Upper lobe of left lung (tissue), 6 donors: Measurements from ENCODE around the gene CTSO. TPM values are rescaled to one million over a fixed set of nuclear protein-coding genes. Genes with fewer than 3 reads are reported as not detected.

Experiments used
- ATAC-seq, 2 donors: fragments of 200-7000 bp; cut with Tn5 transposase; one replicate each; pipeline ENCODE4 v1.9.1; 2022; ENCODE audit warnings: mild to moderate bottlenecking in 2 of 2, moderate library complexity in 2 of 2; ENCODE audit not compliant: low FRiP score in 2 of 2
- DNase-seq, 2 donors: peaks; one replicate each; pipeline ENCODE4 v3.0.0-alpha.2; 2019 to 2020
- H3K27ac ChIP-seq, 4 donors: fragments of 200-600 bp; sonication (generic); one replicate each; pipeline ENCODE4 v1.5.1; 2016 to 2019
- H3K27me3 ChIP-seq, 4 donors: fragments of 200-600 bp; sonication (generic); one replicate each; pipeline ENCODE4 v1.5.1; 2017 to 2019
- H3K36me3 ChIP-seq, 4 donors: fragments of 200-600 bp; sonication (generic); one replicate each; pipeline ENCODE4 v1.5.1; 2016 to 2019
- H3K4me1 ChIP-seq, 4 donors: fragments of 200-600 bp; sonication (generic); one replicate each; pipeline ENCODE4 v1.5.1; 2018 to 2019
- H3K4me3 ChIP-seq, 4 donors: fragments of 200-600 bp; sonication (generic); one replicate each; pipeline ENCODE4 v1.5.1; 2017 to 2019; ENCODE audit warnings: mild to moderate bottlenecking in 2 of 4, moderate library complexity in 1 of 4
- H3K9me3 ChIP-seq, 4 donors: fragments of 200-600 bp; sonication (generic); one replicate each; pipeline ENCODE4 v1.5.1; 2018 to 2019
- EP300 ChIP-seq, 4 donors: sonication (generic); formaldehyde crosslinking; IDR thresholded peaks; one replicate each; pipeline ENCODE4 v1.5.1; 2017; ENCODE audit warnings: antibody characterized with exemption in 4 of 4, control low read depth in 2 of 4
- POLR2A ChIP-seq, 4 donors: fragments of 450-650 bp; IDR thresholded peaks; one replicate each; pipeline ENCODE4 v1.5.1; 2016 to 2017; ENCODE audit warnings: antibody characterized with exemption in 4 of 4, mild to moderate bottlenecking in 2 of 4
- POLR2AphosphoS5 ChIP-seq, 2 donors: sonication (generic); formaldehyde crosslinking; IDR thresholded peaks; one replicate each; pipeline ENCODE4 v1.5.1; 2017; ENCODE audit warnings: antibody characterized with exemption in 2 of 2
- WGBS, 2 donors: methylation state at CpG; one replicate each; pipeline ENCODE4 v1.1.5; 2017 to 2018; 5-methylcytosine and 5-hydroxymethylcytosine counted together
- total RNA-seq, 6 donors: library from RNA; depleted of rRNA in 4 of 6; stranded (reverse); fragments of >200 nt in 4 of 6; gene quantifications; one replicate each; pipeline versions ENCODE4 v1.1.0 to v1.2.1, GENCODE V29; 2016 to 2021
- TF ChIP-seq, protein P1 (sequence below), 6 experiments: fragments of 450-650 bp in 4 of 6; fragments of 200-600 bp in 2 of 6; sonication (generic) in 2 of 6; IDR thresholded peaks; one replicate each; pipeline ENCODE4 v1.5.1; 2016 to 2019; ENCODE audit warnings: antibody characterized with exemption in 6 of 6
- donor health status: DM: no; HTN: no; CAD: no; lungs with moderate emphysema.
- donor health status: DM: no; HTN: yes; CAD: no; lungs with severe emphysema.

CTSO gene
- total RNA-seq, 6 donors from 2014 or later: 9.4 to 34.7 (median 22.5) TPM

DNA sequence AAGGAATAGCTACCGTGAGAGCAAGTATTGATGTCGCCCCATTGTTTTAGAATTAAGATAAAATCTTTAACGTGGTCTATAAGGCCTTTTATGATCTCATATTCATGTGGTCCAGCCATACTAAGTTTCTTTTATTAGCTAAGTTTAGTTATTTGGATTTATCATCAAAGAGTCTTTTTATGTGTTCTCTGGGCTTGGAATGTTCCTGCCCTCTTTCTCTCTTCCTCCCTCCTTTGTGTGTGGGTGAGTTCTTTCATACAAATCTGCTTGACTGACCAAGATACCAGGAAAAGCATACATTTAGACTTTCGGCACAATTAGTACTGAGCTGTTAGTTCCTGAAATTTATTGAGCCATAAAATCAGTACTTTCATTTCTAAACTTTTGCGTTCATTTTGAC lies 38.9 kb downstream of the CTSO start:
- Histone ChIP-seq H3K36me3 (no peaks in the 10 kb centered on the region), H3K4me3 (no peak overlapping the region), H3K4me1 (no peaks in the 10 kb centered on the region), H3K9me3 (no peaks in the 10 kb centered on the region), H3K27me3 (no peaks in the 10 kb centered on the region), H3K27ac (no peak overlapping the region)
- TF ChIP-seq POLR2A (IDR thresholded peaks at IDR 0.05): no peak
- no peak for TF ChIP-seq EP300 (IDR thresholded peaks at IDR 0.05)
- no peak for TF ChIP-seq POLR2AphosphoS5 (IDR thresholded peaks at IDR 0.05)
- TF ChIP-seq, protein P1, sequence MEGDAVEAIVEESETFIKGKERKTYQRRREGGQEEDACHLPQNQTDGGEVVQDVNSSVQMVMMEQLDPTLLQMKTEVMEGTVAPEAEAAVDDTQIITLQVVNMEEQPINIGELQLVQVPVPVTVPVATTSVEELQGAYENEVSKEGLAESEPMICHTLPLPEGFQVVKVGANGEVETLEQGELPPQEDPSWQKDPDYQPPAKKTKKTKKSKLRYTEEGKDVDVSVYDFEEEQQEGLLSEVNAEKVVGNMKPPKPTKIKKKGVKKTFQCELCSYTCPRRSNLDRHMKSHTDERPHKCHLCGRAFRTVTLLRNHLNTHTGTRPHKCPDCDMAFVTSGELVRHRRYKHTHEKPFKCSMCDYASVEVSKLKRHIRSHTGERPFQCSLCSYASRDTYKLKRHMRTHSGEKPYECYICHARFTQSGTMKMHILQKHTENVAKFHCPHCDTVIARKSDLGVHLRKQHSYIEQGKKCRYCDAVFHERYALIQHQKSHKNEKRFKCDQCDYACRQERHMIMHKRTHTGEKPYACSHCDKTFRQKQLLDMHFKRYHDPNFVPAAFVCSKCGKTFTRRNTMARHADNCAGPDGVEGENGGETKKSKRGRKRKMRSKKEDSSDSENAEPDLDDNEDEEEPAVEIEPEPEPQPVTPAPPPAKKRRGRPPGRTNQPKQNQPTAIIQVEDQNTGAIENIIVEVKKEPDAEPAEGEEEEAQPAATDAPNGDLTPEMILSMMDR (IDR thresholded peaks at IDR 0.05): no peak
- ATAC-seq (no peak), DNase-seq (no peak)
- 44 to 47% methylated on average over 5 of the region's 5 CpGs for WGBS, 2 donors

- Histone ChIP-seq H3K4me1 (no peaks in the 10 kb centered on the region), H3K4me3 (no peak overlapping the region), H3K27ac (no peak overlapping the region), H3K36me3 (no peaks in the 10 kb centered on the region), H3K27me3 (no peaks in the 10 kb centered on the region), H3K9me3 (no peaks in the 10 kb centered on the region)
- DNase-seq (no peak), ATAC-seq (no peak)
- TF ChIP-seq EP300 (IDR thresholded peaks at IDR 0.05): no peak
- TF ChIP-seq POLR2A (IDR thresholded peaks at IDR 0.05): no peak
- TF ChIP-seq, protein P1 (IDR thresholded peaks at IDR 0.05): no peak
- 76 to 85% methylated on average over 1 of the region's 1 CpG for WGBS, 2 donors
Measured at GRCh38 chr4:155911905-155912304, 41.8 kb downstream of the CTSO start.

DNA sequence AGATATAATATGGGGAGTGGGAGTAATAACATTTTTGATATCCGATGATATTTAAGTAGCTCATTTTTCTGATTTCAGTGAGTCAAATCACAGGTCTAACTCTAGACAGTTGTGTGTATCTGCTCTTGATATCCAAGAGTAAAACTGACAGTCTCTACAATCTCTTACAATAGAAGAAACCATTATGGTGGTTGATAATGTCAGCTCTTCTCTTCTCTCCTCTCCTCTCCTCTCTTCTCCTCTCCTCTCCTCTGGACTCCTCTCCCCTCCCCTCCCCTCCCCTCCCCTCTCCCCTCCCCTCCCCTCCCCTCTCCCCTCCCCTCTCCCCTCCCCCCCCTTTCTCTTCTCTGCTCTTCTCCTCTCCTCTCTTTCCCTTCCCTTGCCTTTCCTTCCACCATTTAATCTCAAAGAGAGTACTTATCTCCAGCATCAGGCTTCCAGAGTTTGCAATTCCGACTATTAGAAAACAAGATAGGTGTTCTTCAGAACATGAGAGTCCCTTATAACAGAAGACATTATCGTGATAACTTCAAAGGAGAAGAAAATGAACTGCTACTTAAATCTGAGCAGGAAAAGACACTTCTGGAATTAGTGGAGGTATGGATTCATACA lies 43.9 kb downstream of the CTSO start:
- Histone ChIP-seq H3K27me3 (no peaks in the 10 kb centered on the region), H3K9me3 (no peaks in the 10 kb centered on the region), H3K36me3 (no peaks in the 10 kb centered on the region), H3K4me3 (no peak overlapping the region), H3K27ac (no peak overlapping the region), H3K4me1 (no peaks in the 10 kb centered on the region)
- DNase-seq (no peak), ATAC-seq (no peak)
- TF ChIP-seq POLR2AphosphoS5 (IDR thresholded peaks at IDR 0.05): no peak
- TF ChIP-seq POLR2A (IDR thresholded peaks at IDR 0.05): no peak
- TF ChIP-seq, protein P1 (IDR thresholded peaks at IDR 0.05): no peak
- no peak for TF ChIP-seq EP300 (IDR thresholded peaks at IDR 0.05)
- 74 to 88% methylated on average over 3 of the region's 3 CpGs for WGBS, 2 donors

DNA sequence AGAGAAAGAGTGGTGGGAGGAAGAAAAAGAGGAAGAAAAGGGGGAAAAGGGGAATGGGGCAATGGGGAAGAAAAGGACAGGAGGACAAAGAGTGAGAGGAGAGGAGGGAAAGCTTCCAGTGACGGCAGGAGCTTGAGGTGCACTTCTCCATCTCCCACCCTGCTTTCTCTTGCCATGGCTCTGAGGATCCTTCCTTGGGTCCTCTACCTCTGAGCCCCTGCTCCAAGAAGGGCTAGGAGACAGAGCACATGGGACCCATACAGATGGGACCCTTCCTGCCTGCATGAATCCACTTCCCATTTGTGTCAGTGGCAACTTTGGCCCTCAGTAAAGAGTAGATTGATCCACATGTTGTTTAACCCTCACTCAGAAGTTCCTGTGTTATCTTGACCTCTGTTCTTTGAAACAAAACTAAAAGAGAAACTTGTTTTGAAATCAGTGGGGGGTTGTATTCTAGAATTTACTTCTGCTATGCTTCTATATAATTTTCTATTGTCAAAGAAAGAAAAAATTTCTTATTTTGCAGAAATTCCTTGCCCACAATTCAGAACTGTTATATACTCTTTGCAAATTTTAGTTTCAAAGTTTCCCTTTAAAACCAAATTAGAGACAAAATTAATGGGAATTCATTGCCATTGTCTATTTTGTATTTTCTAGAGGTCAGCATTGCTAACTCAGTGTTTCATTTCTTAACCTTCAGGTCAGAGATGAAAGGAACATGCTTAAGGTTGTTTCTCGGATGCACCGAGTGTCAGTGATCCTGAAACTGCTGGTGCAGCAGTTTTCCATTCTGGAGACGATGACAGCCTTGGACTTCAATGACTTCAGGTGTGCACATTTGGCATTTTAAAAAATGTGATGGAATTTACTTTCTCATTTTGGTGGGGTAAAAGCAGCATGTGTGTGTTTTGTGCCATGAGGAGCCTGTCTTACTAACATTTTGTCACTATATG lies 45.2 kb downstream of the CTSO start:
- no peak for ATAC-seq
- Histone ChIP-seq H3K36me3 (no peaks in the 10 kb centered on the region), H3K4me3 (no peak overlapping the region), H3K27me3 (no peaks in the 10 kb centered on the region), H3K9me3 (no peaks in the 10 kb centered on the region), H3K27ac (no peak overlapping the region), H3K4me1 (no peaks in the 10 kb centered on the region)
- 76 to 88% methylated on average over 4 of the region's 4 CpGs for WGBS, 2 donors
- TF ChIP-seq, protein P1 (IDR thresholded peaks at IDR 0.05): no peak
- no peak for TF ChIP-seq POLR2AphosphoS5 (IDR thresholded peaks at IDR 0.05)
- no peak for TF ChIP-seq POLR2A (IDR thresholded peaks at IDR 0.05)
- TF ChIP-seq EP300 (IDR thresholded peaks at IDR 0.05): no peak
- DNase-seq: no peak
